ENCODE measurements around the gene AFAP1. TPM values are rescaled to one million over a fixed set of nuclear protein-coding genes. Genes with fewer than 3 reads are reported as not detected.

Gene AFAP1
- total and polyA plus RNA-seq, 2 of the 8 experiments (the other 6 are each of a cell fraction or from before 2014, with no cell fraction given), result 3.6 to 18.2 TPM

DNA sequence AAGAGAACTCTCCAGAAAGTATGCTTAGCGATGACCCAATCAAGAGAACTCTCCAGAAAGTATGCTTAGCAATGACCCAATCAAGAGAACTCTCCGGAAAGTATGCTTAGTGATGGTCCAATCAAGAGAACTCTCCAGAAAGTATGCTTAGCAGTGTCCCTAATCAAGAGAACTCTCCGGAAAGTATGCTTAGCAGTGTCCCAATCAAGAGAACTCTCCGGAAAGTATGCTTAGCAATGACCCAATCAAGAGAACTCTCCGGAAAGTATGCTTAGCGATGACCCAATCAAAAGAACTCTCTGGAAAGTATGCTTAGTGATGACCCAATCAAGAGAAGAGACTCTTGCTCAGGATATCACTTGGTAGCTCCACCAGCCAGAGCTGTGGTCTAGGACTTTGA lies 92.5 kb downstream of the AFAP1 start:
- H2BK15ac ChIP-seq (ENCODE audit: low read length), result no peak overlapping the region
- H3K23ac ChIP-seq (ENCODE audit: insufficient read length), result no peak overlapping the region
- ChIA-PET CTCF (ENCODE audit: partially characterized antibody) (interaction anchor here (6.2 to 6.6 kb wide), 2 partner anchors 30 to 43 kb away, joined by 46 to 105 read pairs; no protein-coding TSS in a partner anchor), POLR2A (ENCODE audit: partially characterized antibody) (no interaction called here)
- no peak overlapping the region for H2BK20ac ChIP-seq (ENCODE audit: low read length)
- H3K9ac ChIP-seq (replicated peaks in 1 of 4; ENCODE audit: extremely low read depth in 1 of 4, low read depth in 3 of 4, low read length in 3 of 4), result no peak overlapping the region
- no peak overlapping the region for H2AFZ ChIP-seq (ENCODE audit: low read length)
- 96% methylated on average over 6 of the region's 6 CpGs; no CpG with 5 or more reads in 1 of the 2 experiments for WGBS, 2 experiments (ENCODE audit: extremely low coverage in 1 of 2, insufficient coverage in 1 of 2, insufficient read length in 1 of 2, insufficient replicate concordance in 2 of 2, low coverage in 1 of 2, low lambda C conversion rate in 2 of 2, missing lambda C conversion rate in 1 of 2)
- FAIRE-seq, result no peak
- no peak for DNase-seq (ENCODE audit: low read depth in 1 of 2, low spot score in 2 of 2)
- no peak overlapping the region for H4K8ac ChIP-seq (ENCODE audit: extremely low read depth, insufficient read depth, low read length)
- no peaks in the 10 kb centered on the region for H3K36me3 ChIP-seq (ENCODE audit: control insufficient read depth in 2 of 4, insufficient read depth in 4 of 4, low read length in 3 of 4)
- H3K4me3 ChIP-seq (ENCODE audit: extremely low read depth in 1 of 4, insufficient read depth in 2 of 4, low read depth in 3 of 4, low read length in 4 of 4), result no peak overlapping the region
- no peak overlapping the region for H2BK5ac ChIP-seq (ENCODE audit: low read depth, low read length)
- no peak overlapping the region for H2BK12ac ChIP-seq (ENCODE audit: low read depth, low read length)
- no peak overlapping the region for H3K4me2 ChIP-seq (ENCODE audit: insufficient read depth in 1 of 2, low read depth in 2 of 2, low read length in 2 of 2)
- H4K91ac ChIP-seq (replicated peaks; ENCODE audit: insufficient read length, low read length), result no peak overlapping the region
- no peaks in the 10 kb centered on the region; the same call in 1 of the 2 replicates for H3K79me1 ChIP-seq (ENCODE audit: low read depth, low read length)
- no peak overlapping the region for H3K56ac ChIP-seq (replicated peaks; ENCODE audit: insufficient read length, low read depth, low read length)
- no peak for TF ChIP-seq EP300 (IDR thresholded peaks at IDR 0.05; ENCODE audit: borderline replicate concordance in 1 of 2, low read depth in 2 of 2, low read length in 2 of 2)
- TF ChIP-seq FOSL1 (IDR thresholded peaks at IDR 0.05; ENCODE audit: insufficient read depth, low read depth, low read length), result no peak
- no peak for TF ChIP-seq CREB1 (IDR thresholded peaks at IDR 0.05)
- TF ChIP-seq KDM5A (IDR thresholded peaks at IDR 0.05; ENCODE audit: low read length), result no peak
- no peak for TF ChIP-seq BACH1 (IDR thresholded peaks at IDR 0.05; ENCODE audit: low read length)
- TF ChIP-seq SP4 (IDR thresholded peaks at IDR 0.05; ENCODE audit: low read length), result no peak
- H3K9me3 ChIP-seq (ENCODE audit: insufficient read depth in 2 of 2, low read depth in 1 of 2, low read length in 1 of 2), result no peaks in the 10 kb centered on the region
- H4K20me1 ChIP-seq (replicated peaks in 1 of 2; ENCODE audit: control insufficient read depth in 1 of 2, insufficient read depth in 2 of 2, low read length in 2 of 2), result peaks cover 0 to 5% of the 10 kb centered on the region in 2 experiments
- H3K79me2 ChIP-seq (ENCODE audit: control insufficient read depth in 1 of 2, insufficient read depth in 2 of 2, low read length in 2 of 2), result no peaks in the 10 kb centered on the region
- no peaks in the 10 kb centered on the region; the same call in 1 of the 2 replicates for H3K23me2 ChIP-seq (ENCODE audit: low read depth, low read length)
- H2AK5ac ChIP-seq (ENCODE audit: low read depth, low read length), result no peak overlapping the region; the same call in 1 of the 2 replicates
- no peak overlapping the region for H3K18ac ChIP-seq (ENCODE audit: extremely low read depth, low read length)
- no peak overlapping the region for H4K5ac ChIP-seq (ENCODE audit: insufficient read length, low read depth, low read length)
- H3K27me3 ChIP-seq (replicated peaks in 1 of 4; ENCODE audit: control insufficient read depth in 3 of 4, extremely low read depth in 1 of 4, insufficient read depth in 3 of 4, low read length in 3 of 4), result no peaks in the 10 kb centered on the region
- no peak overlapping the region for H3K4ac ChIP-seq (replicated peaks; ENCODE audit: insufficient read length, low read depth, low read length)
- no peak overlapping the region for H3K14ac ChIP-seq (ENCODE audit: insufficient read length)
- H3K4me1 ChIP-seq (replicated peaks in 1 of 4; ENCODE audit: control insufficient read depth in 3 of 4, insufficient read depth in 4 of 4, low read length in 3 of 4), result peaks cover 0 to 3% (median 3%) of the 10 kb centered on the region in 4 experiments; a peak in 4 of 7 replicates
- H3K27ac ChIP-seq (ENCODE audit: low read depth, low read length), result no peak overlapping the region
- H2BK120ac ChIP-seq (replicated peaks; ENCODE audit: low read depth, low read length), result no peak overlapping the region

Data from H1 (cell line).